COLO668 (cell line): ENCODE data around the gene HAND2.

Experiments
- DNase-seq: peaks from one replicate; lab custom pipeline; 2025; ENCODE audit not compliant: unreplicated experiment; lab: John Stamatoyannopoulos, UW

HAND2 gene

DNA sequence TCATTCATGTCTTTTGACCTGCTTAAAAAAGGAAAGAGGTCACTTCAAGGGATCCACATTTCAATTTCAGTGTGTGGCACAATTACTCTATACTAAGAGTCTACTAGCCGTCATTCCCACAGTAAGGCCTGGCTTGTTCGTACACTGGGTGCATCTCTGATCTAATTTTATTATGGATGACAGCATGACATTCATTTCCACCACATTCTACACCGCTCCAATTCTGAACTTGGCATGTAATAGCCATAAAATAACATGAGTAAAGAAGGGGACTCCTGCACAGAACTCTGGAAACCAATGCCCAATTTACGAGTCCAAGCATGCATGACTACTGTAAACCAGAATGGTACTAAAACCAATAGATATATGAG is 51.1 kb downstream of the HAND2 start:
- no peak for DNase-seq

DNA sequence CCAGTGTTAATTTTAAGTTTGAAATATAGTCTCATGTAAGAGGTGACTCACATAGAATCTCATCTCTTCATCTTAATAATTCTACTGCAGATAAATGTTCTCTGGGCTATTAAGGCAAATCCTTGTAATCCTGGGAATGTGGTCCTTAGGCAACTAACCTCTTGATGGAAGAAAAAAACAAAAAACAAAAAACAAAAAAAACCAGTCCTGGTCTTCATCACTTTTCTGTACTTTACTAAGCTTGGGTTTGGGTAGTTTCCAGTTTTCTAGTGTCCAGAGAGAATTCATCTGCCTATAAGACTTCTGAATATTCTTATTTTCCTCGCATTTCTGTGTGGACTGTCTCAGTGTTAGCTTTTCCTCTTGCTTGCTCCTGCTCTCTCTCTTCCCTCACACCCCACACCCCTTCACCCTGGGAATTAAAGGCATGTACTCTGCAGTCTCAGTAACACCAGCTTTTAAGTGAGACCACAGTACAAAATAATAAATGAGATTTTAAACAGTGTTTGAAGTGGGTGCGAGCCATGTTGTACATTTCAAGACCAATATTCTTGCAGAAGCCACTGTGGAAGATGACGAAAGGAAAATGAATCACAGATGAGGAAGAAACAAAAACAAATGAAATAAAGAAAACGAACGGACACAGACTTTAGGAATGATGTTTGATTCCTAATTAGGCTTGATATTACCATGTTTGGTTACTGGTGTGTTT is 51.7 kb downstream of the HAND2 start:
- DNase-seq = no peak

DNA sequence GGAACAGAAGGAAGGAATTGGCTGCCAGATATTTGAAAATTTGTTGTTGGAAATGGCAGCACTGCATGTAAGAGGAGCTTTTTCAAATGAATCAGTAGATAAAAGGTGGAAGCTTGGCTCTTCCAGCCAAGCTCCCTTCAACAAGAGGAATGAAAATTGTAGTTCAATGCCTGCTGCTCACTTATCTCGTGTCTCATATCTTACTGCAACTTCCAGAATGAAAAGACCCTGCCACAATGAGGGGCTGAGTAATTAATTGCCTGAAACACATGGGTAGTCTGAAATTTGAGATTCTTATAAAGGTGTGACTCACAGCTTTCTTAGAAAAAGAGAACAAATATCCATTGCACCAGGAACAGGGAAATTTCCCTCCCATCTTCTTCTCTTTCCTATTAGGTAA is 53.0 kb downstream of the HAND2 start:
- no peak for DNase-seq
